Kidney epithelial cell (primary cell): ENCODE results near the gene TARP.

Experiments
- DNase-seq: peaks from one replicate; pipeline ENCODE4 v3.0.0-alpha.2; 2010; ENCODE audit warnings: low read depth
- H3K27me3 ChIP-seq: 2 replicates; pipeline ENCODE4 v1.6.0; 2011; ENCODE audit warnings: low read length; ENCODE audit not compliant: control insufficient read depth, insufficient read depth
- H3K36me3 ChIP-seq: 2 replicates; pipeline ENCODE4 v1.5.1; 2011; ENCODE audit warnings: low read length; ENCODE audit not compliant: control insufficient read depth, insufficient read depth
- H3K4me3 ChIP-seq: 2 replicates; pipeline ENCODE4 v1.5.1; 2011; ENCODE audit warnings: low read depth, mild to moderate bottlenecking, control low read depth, low read length
- TF ChIP-seq, protein P1 (sequence below): IDR thresholded peaks from 2 replicates; pipeline ENCODE4 v1.5.1; 2011; ENCODE audit warnings: mild to moderate bottlenecking, moderate library complexity, low read length, control low read depth, inconsistent platforms; ENCODE audit not compliant: insufficient read depth, poor library complexity, severe bottlenecking

TARP gene

DNA sequence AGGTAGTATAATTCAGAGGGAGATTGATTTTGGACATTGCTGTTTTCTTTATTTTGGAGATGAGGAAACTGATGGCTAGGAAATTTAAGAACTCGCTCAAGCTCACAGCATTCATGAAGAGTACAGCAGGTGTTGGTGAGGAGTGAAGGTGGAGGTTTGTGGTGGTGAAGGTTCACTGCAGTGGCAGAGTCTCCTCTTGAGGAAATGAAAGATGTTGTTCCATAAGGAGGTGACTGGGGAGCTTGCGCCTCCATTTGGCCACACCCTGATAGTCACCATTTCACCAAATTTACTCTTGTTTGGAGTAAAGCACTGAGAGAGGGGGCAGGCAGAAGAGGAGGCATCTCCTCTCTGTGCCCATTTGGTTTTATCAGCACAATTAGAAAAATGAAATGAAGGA lies 46.4 kb upstream of the TARP start:
- Histone ChIP-seq H3K4me3 (no peak overlapping the region), H3K36me3 (no peaks in the 10 kb centered on the region), H3K27me3 (no peaks in the 10 kb centered on the region)
- TF ChIP-seq, protein P1, sequence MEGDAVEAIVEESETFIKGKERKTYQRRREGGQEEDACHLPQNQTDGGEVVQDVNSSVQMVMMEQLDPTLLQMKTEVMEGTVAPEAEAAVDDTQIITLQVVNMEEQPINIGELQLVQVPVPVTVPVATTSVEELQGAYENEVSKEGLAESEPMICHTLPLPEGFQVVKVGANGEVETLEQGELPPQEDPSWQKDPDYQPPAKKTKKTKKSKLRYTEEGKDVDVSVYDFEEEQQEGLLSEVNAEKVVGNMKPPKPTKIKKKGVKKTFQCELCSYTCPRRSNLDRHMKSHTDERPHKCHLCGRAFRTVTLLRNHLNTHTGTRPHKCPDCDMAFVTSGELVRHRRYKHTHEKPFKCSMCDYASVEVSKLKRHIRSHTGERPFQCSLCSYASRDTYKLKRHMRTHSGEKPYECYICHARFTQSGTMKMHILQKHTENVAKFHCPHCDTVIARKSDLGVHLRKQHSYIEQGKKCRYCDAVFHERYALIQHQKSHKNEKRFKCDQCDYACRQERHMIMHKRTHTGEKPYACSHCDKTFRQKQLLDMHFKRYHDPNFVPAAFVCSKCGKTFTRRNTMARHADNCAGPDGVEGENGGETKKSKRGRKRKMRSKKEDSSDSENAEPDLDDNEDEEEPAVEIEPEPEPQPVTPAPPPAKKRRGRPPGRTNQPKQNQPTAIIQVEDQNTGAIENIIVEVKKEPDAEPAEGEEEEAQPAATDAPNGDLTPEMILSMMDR, result no peak
- no peak for DNase-seq

DNA sequence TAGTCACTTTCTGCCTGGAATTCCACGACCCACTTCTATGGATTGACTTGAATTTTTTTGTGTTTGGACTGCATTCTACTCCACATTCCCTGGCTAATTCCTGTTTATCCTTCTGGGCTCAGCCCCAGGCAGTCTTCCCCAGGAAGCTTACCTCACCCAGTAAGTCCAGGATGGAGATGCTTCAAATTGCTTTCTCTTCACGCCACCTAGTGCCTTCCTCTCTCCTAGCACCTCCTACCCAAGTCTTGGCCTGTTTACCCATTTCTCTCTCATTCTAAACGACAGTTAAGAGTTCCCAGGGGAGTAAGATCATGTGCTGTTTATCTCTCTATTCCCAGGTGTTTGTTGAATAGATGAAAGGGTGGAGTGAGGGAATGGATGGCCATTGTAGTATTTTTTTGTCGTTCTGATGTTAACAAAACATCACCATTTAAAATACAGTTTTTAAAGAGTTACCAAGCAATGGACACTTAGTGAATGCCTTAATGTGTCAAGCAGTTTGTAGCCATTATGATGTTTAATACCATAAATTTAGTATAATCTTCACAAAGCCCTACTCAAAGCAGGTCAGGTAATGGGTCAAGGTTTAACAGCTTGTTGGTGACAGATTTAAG lies 45.5 kb upstream of the TARP start:
- TF ChIP-seq, protein P1, result peak; percentile 81
- peak; percentile 54 for DNase-seq
- H3K27me3 ChIP-seq, result no peaks in the 10 kb centered on the region
- H3K36me3 ChIP-seq, result no peaks in the 10 kb centered on the region
- no peak overlapping the region for H3K4me3 ChIP-seq

DNA sequence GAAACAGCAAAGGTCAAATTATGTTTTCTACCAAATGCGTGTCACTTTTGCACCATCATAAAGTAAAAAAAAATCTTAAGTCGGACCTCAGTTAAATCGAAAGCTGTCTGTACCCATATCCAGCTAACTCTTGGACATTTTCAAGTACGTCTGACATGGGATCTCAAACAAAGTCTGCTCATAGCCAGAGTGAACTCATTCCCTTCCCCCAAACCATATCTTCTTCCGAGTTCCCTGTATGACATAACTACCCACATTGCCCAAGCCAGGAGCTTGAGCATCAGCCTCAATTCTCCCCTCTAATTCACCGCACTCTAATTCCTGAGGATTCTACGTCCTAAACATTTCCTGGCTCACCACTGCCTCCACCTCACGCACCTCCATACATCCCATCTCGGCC lies 44.8 kb upstream of the TARP start:
- H3K4me3 ChIP-seq, result no peak overlapping the region
- H3K36me3 ChIP-seq, result no peaks in the 10 kb centered on the region
- H3K27me3 ChIP-seq, result no peaks in the 10 kb centered on the region
- DNase-seq, result no peak
- TF ChIP-seq, protein P1, result no peak

DNA sequence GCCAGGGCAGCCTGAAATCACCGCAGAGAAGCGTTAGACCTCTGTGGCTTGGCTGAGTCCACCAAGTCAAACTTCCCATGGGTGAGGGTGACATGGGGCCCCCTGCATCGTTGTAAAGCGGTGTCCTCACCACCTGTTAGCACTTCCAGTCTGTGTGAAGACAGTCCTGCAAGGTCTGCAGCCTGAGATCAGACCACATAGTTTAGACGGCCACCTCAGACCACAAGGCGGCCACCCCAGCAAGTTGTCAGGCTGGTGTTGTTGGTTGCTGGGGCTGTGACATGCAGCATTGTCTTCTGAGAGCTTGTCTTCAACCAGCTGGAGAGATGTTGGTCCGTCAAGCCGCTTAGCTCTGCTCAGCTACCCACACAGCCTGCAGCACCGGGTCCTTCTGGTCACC lies 44.1 kb upstream of the TARP start:
- H3K36me3 ChIP-seq, result no peaks in the 10 kb centered on the region
- TF ChIP-seq, protein P1, result no peak
- H3K4me3 ChIP-seq, result no peak overlapping the region
- no peaks in the 10 kb centered on the region for H3K27me3 ChIP-seq
- no peak for DNase-seq

DNA sequence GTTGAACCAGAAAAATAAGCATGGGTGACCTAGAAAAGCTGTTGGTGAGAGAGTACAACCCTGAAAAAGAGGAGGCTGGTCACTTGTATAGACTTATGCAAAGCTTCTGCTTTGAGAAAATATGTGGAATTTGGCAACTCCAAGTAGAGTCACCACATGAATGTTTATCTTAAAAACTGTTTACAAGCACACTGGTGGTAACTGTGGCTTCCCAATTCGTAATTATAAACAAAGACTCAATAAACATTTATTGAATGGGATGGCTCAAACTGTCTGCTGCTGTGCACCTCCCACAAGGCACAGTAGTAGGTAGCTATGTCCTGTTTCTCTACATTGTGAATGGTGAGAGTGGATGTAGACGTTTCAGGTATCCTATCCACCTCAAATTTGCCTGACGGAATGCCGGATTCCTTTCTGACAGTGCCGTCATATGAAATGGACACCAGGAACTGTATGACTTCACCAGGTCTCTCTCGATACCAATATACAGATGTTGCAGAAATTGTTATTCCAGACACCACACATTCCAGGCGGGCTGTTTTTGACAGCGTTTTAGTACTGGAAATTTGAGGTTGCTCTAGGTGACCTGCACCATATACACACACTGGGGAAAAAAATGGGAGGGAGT lies 43.4 kb upstream of the TARP start:
- Histone ChIP-seq H3K36me3 (no peaks in the 10 kb centered on the region), H3K27me3 (no peaks in the 10 kb centered on the region), H3K4me3 (no peak overlapping the region)
- TF ChIP-seq, protein P1, result no peak
- no peak for DNase-seq

DNA sequence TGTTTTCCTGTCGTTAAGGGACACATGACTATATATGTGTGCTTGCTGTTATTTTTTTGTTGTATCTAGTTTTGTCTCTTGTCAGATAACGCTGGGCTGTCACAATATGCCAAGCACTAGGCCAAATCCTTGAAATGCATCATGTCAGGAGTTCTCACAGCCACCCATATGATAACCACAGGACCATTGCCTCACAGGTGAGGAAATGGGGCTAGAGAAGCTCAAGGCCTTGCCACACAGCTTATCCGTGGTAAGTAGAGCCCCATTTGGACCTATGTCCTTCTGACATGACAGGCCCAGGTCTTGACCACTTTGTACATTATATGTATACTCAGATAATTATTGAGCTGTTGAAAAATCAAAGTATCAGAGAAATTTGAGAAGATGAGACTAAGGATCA lies 42.0 kb upstream of the TARP start:
- Histone ChIP-seq H3K36me3 (no peaks in the 10 kb centered on the region), H3K4me3 (no peak overlapping the region), H3K27me3 (no peaks in the 10 kb centered on the region)
- TF ChIP-seq, protein P1, result no peak
- no peak for DNase-seq
